GM23338 (cell line): ENCODE results near the gene RAX. TPM values are rescaled to one million over a fixed set of nuclear protein-coding genes. Genes with fewer than 3 reads are reported as not detected.

ENCODE experiments used
- ATAC-seq: fragments of 200-7000 bp; cut with Tn5 transposase; 3 replicates; pipeline ENCODE4 v1.9.1; 2020
- DNase-seq: peaks from one replicate; pipeline ENCODE4 v3.0.0-alpha.2; 2015; ENCODE audit warnings: low spot score
- H2AFZ ChIP-seq: fragments of 200-600 bp; sonication (generic); 2 replicates; pipeline ENCODE4 v1.8.0; 2016; ENCODE audit warnings: antibody characterized with exemption, mild to moderate bottlenecking, moderate library complexity
- H3F3A ChIP-seq: fragments of 200-600 bp; sonication (generic); replicated peaks from 2 replicates; pipeline ENCODE4 v1.8.0; 2017; ENCODE audit warnings: antibody characterized with exemption, mixed run types, low read depth
- H3K27ac ChIP-seq: fragments of 200-600 bp; sonication (generic); 2 replicates; pipeline ENCODE4 v1.6.1; 2016; ENCODE audit warnings: low read depth
- H3K27me3 ChIP-seq: fragments of 200-600 bp; sonication (generic); 2 replicates; pipeline ENCODE4 v1.8.0; 2016; ENCODE audit warnings: mild to moderate bottlenecking, mixed run types, moderate library complexity; ENCODE audit not compliant: insufficient read depth
- H3K36me3 ChIP-seq: fragments of 200-600 bp; sonication (generic); 2 replicates; pipeline ENCODE4 v1.8.0; 2016; ENCODE audit warnings: mild to moderate bottlenecking; ENCODE audit not compliant: insufficient read depth
- H3K4me1 ChIP-seq: fragments of 200-600 bp; sonication (generic); 2 replicates; pipeline ENCODE4 v1.8.0; 2016; ENCODE audit warnings: mild to moderate bottlenecking, moderate library complexity; ENCODE audit not compliant: insufficient read depth
- H3K4me2 ChIP-seq: fragments of 200-600 bp; sonication (generic); 2 replicates; pipeline ENCODE4 v1.7.1; 2017; ENCODE audit warnings: mixed run types
- H3K4me3 ChIP-seq: fragments of 200-600 bp; sonication (generic); 2 replicates; pipeline ENCODE4 v1.6.1; 2016; ENCODE audit warnings: mixed run types
- H3K79me2 ChIP-seq: fragments of 200-600 bp; sonication (generic); replicated peaks from 2 replicates; pipeline ENCODE4 v1.8.0; 2017; ENCODE audit warnings: mild to moderate bottlenecking; ENCODE audit not compliant: insufficient read depth
- H3K9me2 ChIP-seq: fragments of 200-600 bp; sonication (generic); 2 replicates; pipeline ENCODE4 v1.8.0; 2017; ENCODE audit not compliant: insufficient read depth
- H4K20me1 ChIP-seq: fragments of 200-600 bp; sonication (generic); replicated peaks from 2 replicates; pipeline ENCODE4 v1.8.0; 2017; ENCODE audit warnings: mild to moderate bottlenecking; ENCODE audit not compliant: insufficient read depth
- H3K27ac Mint-ChIP-seq: 2 replicates; pipeline ENCODE4 v1.8.0; 2020; ENCODE audit warnings: inconsistent platforms, mild to moderate bottlenecking, moderate library complexity, mixed read lengths
- H3K27me3 Mint-ChIP-seq: 3 replicates; pipeline ENCODE4 v1.8.0; 2022; ENCODE audit warnings: low read depth, mild to moderate bottlenecking, moderate library complexity, mixed read lengths, inconsistent platforms; ENCODE audit not compliant: insufficient read depth, poor library complexity
- H3K36me3 Mint-ChIP-seq: 3 replicates; pipeline ENCODE4 v1.8.0; 2021; ENCODE audit warnings: low read depth, mild to moderate bottlenecking, inconsistent platforms, moderate library complexity, mixed read lengths
- H3K4me1 Mint-ChIP-seq: 3 replicates; pipeline ENCODE4 v1.8.0; 2020; ENCODE audit warnings: mild to moderate bottlenecking, inconsistent platforms, mixed read lengths
- H3K4me3 Mint-ChIP-seq: 3 replicates; pipeline ENCODE4 v1.8.0; 2021; ENCODE audit warnings: moderate library complexity, mild to moderate bottlenecking, inconsistent platforms, mixed read lengths
- H3K9me3 Mint-ChIP-seq: 3 replicates; pipeline ENCODE4 v1.8.0; 2020; ENCODE audit warnings: moderate library complexity, mild to moderate bottlenecking, inconsistent platforms, mixed read lengths
- CREB1 ChIP-seq: fragments of 250-450 bp; sonication (Bioruptor Pico); IDR thresholded peaks from 2 replicates; pipeline ENCODE4 v1.5.0; 2020; ENCODE audit warnings: low read depth, mild to moderate bottlenecking, moderate library complexity
- CTCF ChIP-seq, 2 experiments: fragments of 200-600 bp in 1 of 2; sonication (generic) in 1 of 2; conservative IDR thresholded peaks; 2 replicates each; pipeline versions ENCODE4 v1.5.1 to v1.6.1; 2016 to 2017; ENCODE audit warnings: antibody characterized with exemption in 2 of 2, low read depth in 2 of 2, mild to moderate bottlenecking in 2 of 2, moderate library complexity in 1 of 2
- ETS1 ChIP-seq: IDR thresholded peaks from 2 replicates; pipeline ENCODE4 v1.6.1; 2016; ENCODE audit warnings: antibody characterized with exemption
- EZH2 ChIP-seq: fragments of 200-600 bp; sonication (generic); IDR thresholded peaks from one replicate; pipeline ENCODE4 v1.8.0; 2017; ENCODE audit warnings: antibody characterized with exemption, mild to moderate bottlenecking, low read depth; ENCODE audit not compliant: unreplicated experiment
- EZH2phosphoT487 ChIP-seq: fragments of 200-600 bp; sonication (generic); IDR thresholded peaks from one replicate; pipeline ENCODE4 v1.8.1; 2018; ENCODE audit warnings: antibody characterized with exemption; ENCODE audit not compliant: unreplicated experiment
- JUNB ChIP-seq: IDR thresholded peaks from one replicate; pipeline ENCODE4 v1.6.1; 2016; ENCODE audit warnings: antibody characterized with exemption; ENCODE audit not compliant: unreplicated experiment
- NANOG ChIP-seq: IDR thresholded peaks from 2 replicates; pipeline ENCODE4 v1.6.1; 2016; ENCODE audit warnings: antibody characterized with exemption, borderline replicate concordance
- POLR2AphosphoS5 ChIP-seq: IDR thresholded peaks from 2 replicates; pipeline ENCODE4 v1.6.1; 2016; ENCODE audit warnings: antibody characterized with exemption, low read depth
- STAT1 ChIP-seq: IDR thresholded peaks from one replicate; pipeline ENCODE4 v1.6.1; 2016; ENCODE audit warnings: antibody characterized with exemption; ENCODE audit not compliant: unreplicated experiment
- ZNF114 ChIP-seq: fragments of 250-450 bp; sonication (Bioruptor Pico); IDR thresholded peaks from 2 replicates; pipeline ENCODE4 v1.5.0; 2020; ENCODE audit warnings: mild to moderate bottlenecking, moderate library complexity
- ZNF331 ChIP-seq: fragments of 250-450 bp; sonication (Bioruptor Pico); IDR thresholded peaks from 2 replicates; pipeline ENCODE4 v1.5.0; 2020; ENCODE audit warnings: low read depth, mild to moderate bottlenecking, moderate library complexity
- polyA plus RNA-seq: library from polyadenylated mRNA; unstranded; fragments of >200 nt; fragmentation: Nextera tagmentation; extraction: Ambion mirVana; gene quantifications from 2 replicates; pipeline ENCODE4 v1.2.1, GENCODE V29; 2016
- total RNA-seq: library from RNA; depleted of rRNA; stranded (reverse); fragments of >200 nt; shearing (Covaris generic); gene quantifications from 2 replicates; pipeline ENCODE4 v1.2.3, GENCODE V29; 2014
- TF ChIP-seq, protein P1 (sequence below): IDR thresholded peaks from one replicate; pipeline ENCODE4 v1.6.1; 2018; ENCODE audit warnings: antibody characterized with exemption; ENCODE audit not compliant: unreplicated experiment

Gene RAX
- total and polyA plus RNA-seq, 2 experiments from 2014 or later, result 0.03 to 0.16 TPM

GRCh38 chr18:59308248-59308937, 35.1 kb upstream of the RAX start:
- Histone ChIP-seq H3K4me1 (no peaks in the 10 kb centered on the region), H3K27ac (no peak overlapping the region), H3K4me3 (peak overlapping the region; percentile 56), H3F3A (no peaks in the 10 kb centered on the region), H3K9me2 (no peaks in the 10 kb centered on the region), H2AFZ (peak overlapping the region; percentile 82), H3K36me3 (no peaks in the 10 kb centered on the region), H4K20me1 (no peaks in the 10 kb centered on the region), H3K79me2 (no peaks in the 10 kb centered on the region), H3K4me2 (peak overlapping the region; percentile 83), H3K27me3 (peaks cover 18% of the 10 kb centered on the region)
- peaks cover 4% of the 10 kb centered on the region for H3K27me3 Mint-ChIP-seq
- no peaks in the 10 kb centered on the region for H3K36me3 Mint-ChIP-seq
- TF ChIP-seq NANOG, result no peak
- no peak for TF ChIP-seq ZNF331
- TF ChIP-seq ZNF114 (CRISPR knock-in tag), result no peak
- TF ChIP-seq STAT1, result no peak
- no peak for TF ChIP-seq POLR2AphosphoS5
- TF ChIP-seq EZH2, result no peak
- TF ChIP-seq CTCF (conservative IDR thresholded peaks at IDR 0.05; ENCODE audit: low read depth in 2 of 2), result peak; percentile 85 to 87
- TF ChIP-seq EZH2phosphoT487, result no peak
- no peak for TF ChIP-seq JUNB
- peak; percentile 96 for ATAC-seq
- no peaks in the 10 kb centered on the region for H3K9me3 Mint-ChIP-seq
- no peaks in the 10 kb centered on the region for H3K4me1 Mint-ChIP-seq
- peak overlapping the region; percentile 58 for H3K4me3 Mint-ChIP-seq
- DNase-seq, result peak; percentile 86
- H3K27ac Mint-ChIP-seq, result no peak overlapping the region

GRCh38 chr18:59306640-59307039, 33.4 kb upstream of the RAX start:
- DNase-seq (no peak), ATAC-seq (no peak)
- Histone ChIP-seq H3F3A (no peaks in the 10 kb centered on the region), H3K9me2 (no peaks in the 10 kb centered on the region), H2AFZ (no peak overlapping the region), H3K4me1 (no peaks in the 10 kb centered on the region), H3K79me2 (no peaks in the 10 kb centered on the region), H3K4me2 (no peak overlapping the region), H3K36me3 (no peaks in the 10 kb centered on the region), H4K20me1 (no peaks in the 10 kb centered on the region), H3K27ac (no peak overlapping the region), H3K27me3 (peaks cover 18% of the 10 kb centered on the region), H3K4me3 (no peak overlapping the region)
- H3K9me3 Mint-ChIP-seq, result no peaks in the 10 kb centered on the region
- no peaks in the 10 kb centered on the region for H3K36me3 Mint-ChIP-seq
- peaks cover 4% of the 10 kb centered on the region for H3K27me3 Mint-ChIP-seq
- H3K4me1 Mint-ChIP-seq, result no peaks in the 10 kb centered on the region
- no peak overlapping the region for H3K27ac Mint-ChIP-seq
- no peak overlapping the region for H3K4me3 Mint-ChIP-seq
- TF ChIP-seq NANOG (no peak), STAT1 (no peak), JUNB (no peak), ETS1 (no peak), EZH2 (no peak), CREB1 (CRISPR knock-in tag) (no peak), EZH2phosphoT487 (no peak), ZNF331 (no peak), POLR2AphosphoS5 (no peak)
- TF ChIP-seq, protein P1, sequence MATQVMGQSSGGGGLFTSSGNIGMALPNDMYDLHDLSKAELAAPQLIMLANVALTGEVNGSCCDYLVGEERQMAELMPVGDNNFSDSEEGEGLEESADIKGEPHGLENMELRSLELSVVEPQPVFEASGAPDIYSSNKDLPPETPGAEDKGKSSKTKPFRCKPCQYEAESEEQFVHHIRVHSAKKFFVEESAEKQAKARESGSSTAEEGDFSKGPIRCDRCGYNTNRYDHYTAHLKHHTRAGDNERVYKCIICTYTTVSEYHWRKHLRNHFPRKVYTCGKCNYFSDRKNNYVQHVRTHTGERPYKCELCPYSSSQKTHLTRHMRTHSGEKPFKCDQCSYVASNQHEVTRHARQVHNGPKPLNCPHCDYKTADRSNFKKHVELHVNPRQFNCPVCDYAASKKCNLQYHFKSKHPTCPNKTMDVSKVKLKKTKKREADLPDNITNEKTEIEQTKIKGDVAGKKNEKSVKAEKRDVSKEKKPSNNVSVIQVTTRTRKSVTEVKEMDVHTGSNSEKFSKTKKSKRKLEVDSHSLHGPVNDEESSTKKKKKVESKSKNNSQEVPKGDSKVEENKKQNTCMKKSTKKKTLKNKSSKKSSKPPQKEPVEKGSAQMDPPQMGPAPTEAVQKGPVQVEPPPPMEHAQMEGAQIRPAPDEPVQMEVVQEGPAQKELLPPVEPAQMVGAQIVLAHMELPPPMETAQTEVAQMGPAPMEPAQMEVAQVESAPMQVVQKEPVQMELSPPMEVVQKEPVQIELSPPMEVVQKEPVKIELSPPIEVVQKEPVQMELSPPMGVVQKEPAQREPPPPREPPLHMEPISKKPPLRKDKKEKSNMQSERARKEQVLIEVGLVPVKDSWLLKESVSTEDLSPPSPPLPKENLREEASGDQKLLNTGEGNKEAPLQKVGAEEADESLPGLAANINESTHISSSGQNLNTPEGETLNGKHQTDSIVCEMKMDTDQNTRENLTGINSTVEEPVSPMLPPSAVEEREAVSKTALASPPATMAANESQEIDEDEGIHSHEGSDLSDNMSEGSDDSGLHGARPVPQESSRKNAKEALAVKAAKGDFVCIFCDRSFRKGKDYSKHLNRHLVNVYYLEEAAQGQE, result no peak
